Middle frontal gyrus (tissue), 1 donor: ENCODE measurements around the gene SNX3.

Experiments used
- DNase-seq: peaks from one replicate; pipeline ENCODE4 v3.0.0-alpha.2; 2015; ENCODE audit warnings: low spot score; ENCODE audit errors: extremely low spot score

SNX3 gene

GRCh38 chr6:108170332-108171290 is 90.2 kb downstream of the SNX3 start:
- DNase-seq, result no peak

GRCh38 chr6:108169464-108170331 is 91.1 kb downstream of the SNX3 start:
- DNase-seq, result no peak

- no peak for DNase-seq
Observed at GRCh38 chr6:108168501-108169463, 92.1 kb downstream of the SNX3 start.

- DNase-seq, result no peak
Observed at GRCh38 chr6:108168090-108168463, 92.8 kb downstream of the SNX3 start.

DNA sequence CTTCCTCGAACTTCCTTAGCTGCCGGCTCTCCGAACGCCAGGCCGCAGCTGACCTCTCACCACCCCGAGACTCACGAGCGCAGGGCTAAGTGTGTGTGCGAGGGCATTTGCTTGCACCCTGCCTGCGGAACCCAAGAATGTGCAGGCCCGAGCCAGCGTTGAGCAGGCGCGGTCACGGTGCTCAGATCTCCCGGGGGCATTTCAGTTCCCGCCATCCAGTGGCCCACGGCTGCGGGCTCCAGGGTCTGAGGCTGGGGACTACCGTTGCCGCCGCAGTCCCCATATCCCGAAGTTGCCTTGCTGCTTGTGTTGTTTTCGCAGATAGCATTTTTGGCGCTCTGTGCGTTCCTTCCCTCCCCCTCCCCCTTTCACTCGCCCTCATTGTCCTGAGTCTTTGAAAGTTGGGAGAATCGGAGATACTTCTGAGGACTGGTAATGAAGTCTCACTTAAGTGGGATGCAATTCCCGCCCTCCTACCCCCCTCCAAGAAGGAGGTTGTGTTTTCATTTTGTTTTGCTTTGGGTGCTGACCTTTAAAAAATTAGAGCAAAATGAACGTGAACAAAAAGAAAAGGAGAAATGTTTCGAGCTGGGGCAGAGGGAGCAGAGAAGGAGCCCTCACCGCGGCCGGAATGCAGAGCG is 93.3 kb downstream of the SNX3 start:
- no peak for DNase-seq

GRCh38 chr6:108166664-108167448 is 94.0 kb downstream of the SNX3 start:
- DNase-seq, result no peak

DNA sequence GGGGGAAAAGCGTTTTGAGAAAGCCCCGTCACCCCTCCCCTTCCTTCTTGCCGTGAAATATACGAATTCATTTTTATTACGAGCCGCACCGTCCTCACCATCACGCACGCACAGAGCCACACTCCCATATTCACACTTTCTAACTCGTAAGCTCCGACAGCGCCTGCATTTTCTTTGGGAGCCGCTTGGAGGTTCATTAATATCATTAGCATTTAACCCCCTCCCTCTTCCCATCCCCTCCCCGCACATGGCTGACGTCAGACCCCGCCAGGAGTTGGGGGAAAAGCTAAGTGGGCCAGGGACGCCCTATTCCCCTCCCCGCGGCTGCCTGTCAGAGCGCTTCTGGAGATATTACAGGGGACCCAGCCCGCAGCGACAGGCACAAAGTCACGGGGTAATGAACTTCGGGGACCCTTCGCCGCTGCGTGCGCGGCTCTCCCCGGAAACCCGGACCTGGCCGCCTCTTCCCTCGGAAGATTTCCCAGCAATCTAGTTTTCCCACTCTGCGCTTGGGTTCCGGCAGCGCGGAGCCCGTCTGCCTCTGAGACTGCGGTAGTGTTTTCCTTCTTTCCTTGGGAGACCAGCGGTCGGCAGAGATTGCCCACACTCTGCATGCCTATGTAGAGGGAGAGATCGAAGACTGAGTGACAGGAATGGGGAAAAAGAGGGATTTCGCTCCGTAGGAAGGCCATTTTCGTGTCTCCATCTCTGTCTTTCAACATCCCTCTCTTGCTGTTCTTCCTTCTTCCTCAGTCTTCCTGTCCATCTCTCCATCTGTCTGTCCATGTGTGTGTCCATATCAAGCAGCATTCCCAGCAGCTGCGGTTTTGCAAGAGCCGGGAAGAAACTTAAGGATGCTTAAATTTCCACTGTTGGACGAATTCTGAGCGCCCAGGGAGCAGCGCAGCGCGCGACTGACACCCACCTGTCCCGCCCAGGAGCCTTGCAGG is 94.9 kb downstream of the SNX3 start, which contains the start of gene NR2E1:
Gene NR2E1, plus strand, starts transcription at position 309 of the 950 bp plus-strand sequence. CDS start 744 bp downstream, outside the sequence.
- no peak for DNase-seq

- no peak for DNase-seq
Observed at GRCh38 chr6:108164815-108165706, 95.8 kb downstream of the SNX3 start.

DNA sequence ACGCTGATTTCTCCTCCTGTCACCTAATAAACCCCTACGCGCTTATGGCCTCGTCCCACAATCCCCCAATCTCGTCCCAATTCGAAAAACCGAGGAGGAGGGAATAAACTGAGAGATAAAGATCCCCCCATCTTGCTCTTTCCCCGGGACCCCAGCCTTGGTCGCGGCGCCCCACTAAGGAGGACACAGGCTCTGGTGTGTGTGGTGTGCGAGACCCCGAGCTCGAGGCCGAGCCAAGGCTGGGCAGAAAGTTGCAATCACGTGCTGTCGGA is 96.4 kb downstream of the SNX3 start:
- no peak for DNase-seq

GRCh38 chr6:108163644-108164542 is 96.9 kb downstream of the SNX3 start:
- DNase-seq, result no peak

- DNase-seq, result no peak
Observed at GRCh38 chr6:108163267-108163643, 97.6 kb downstream of the SNX3 start.

DNA sequence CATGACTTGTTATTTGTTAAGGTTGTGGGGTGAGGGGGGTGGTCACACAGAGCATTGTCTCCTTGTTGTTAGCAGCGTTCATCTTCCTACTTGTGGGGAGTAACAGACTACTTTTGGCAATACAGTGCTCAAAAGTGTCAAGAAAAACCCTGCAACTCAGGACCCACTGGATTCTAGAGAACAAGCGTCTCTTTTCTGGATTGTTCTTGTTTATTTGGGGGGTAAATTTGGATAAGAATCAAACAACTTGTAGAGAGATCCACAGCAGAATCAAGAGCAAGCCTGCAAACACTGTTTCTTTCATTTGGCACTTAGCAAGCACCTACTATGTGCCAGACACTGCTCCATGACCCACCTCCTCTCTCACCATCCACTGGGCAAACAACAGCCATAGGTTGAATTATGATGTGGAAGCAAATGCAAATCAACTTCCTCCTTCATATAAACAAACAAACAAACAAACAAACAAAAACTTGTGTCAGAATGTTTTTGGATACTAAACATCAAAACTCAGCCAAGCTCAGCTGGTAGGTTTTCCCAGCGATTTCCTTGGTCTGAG is 99.0 kb downstream of the SNX3 start:
- no peak for DNase-seq
